Tongue (tissue), 2 donors: ENCODE data around the gene TOPORS. TPM values are rescaled to one million over a fixed set of nuclear protein-coding genes. Genes with fewer than 3 reads are reported as not detected.
"Not testable (repeated sequence)": the region's sequence is repeated elsewhere in the genome, so short reads cannot be mapped to it uniquely, and the experiment has no call there.

Experiments
- DNase-seq: peaks from one replicate; pipeline ENCODE4 v3.0.0-alpha.2; 2015
- total RNA-seq: library from RNA; depleted of rRNA; stranded (reverse); fragments of >200 nt; gene quantifications from one replicate; pipeline ENCODE4 v1.2.3, GENCODE V29; 2014

Gene TOPORS
- 29.2 TPM for total RNA-seq

- DNase-seq, result peak; percentile 97
Observed at GRCh38 chr9:32552172-32552872, at the start of gene TOPORS, which contains the start of gene SMIM27. TSS of gene TOPORS (minus strand) at chr9:32552586. CDS start at chr9:32552436, 150 bp downstream. TSS of gene SMIM27 (plus strand) at chr9:32552327. CDS start at chr9:32552435, 108 bp downstream.

- not testable (repeated sequence) for DNase-seq
Observed at GRCh38 chr9:32599021-32599420, 46.6 kb upstream of the TOPORS start.

- DNase-seq, result no peak
Observed at GRCh38 chr9:32596936-32597335, 44.5 kb upstream of the TOPORS start.

GRCh38 chr9:32596096-32596865 is 43.9 kb upstream of the TOPORS start:
- no peak for DNase-seq

GRCh38 chr9:32590898-32591297 is 38.5 kb upstream of the TOPORS start:
- DNase-seq, result no peak

- no peak for DNase-seq
Observed at GRCh38 chr9:32590476-32590875, 38.1 kb upstream of the TOPORS start.

GRCh38 chr9:32589083-32589723 is 36.8 kb upstream of the TOPORS start:
- DNase-seq, result peak; percentile 69

- peak; percentile 3 for DNase-seq
Observed at GRCh38 chr9:32587901-32588300, 35.5 kb upstream of the TOPORS start.

- no peak for DNase-seq
Observed at GRCh38 chr9:32584784-32585183, 32.4 kb upstream of the TOPORS start.

- peak; percentile 78 for DNase-seq
Observed at GRCh38 chr9:32581512-32582143, 29.2 kb upstream of the TOPORS start.

GRCh38 chr9:32580631-32581300 is 28.4 kb upstream of the TOPORS start:
- DNase-seq, result no peak

GRCh38 chr9:32579706-32580331 is 27.4 kb upstream of the TOPORS start:
- DNase-seq, result peak; percentile 77

GRCh38 chr9:32578976-32579375 is 26.6 kb upstream of the TOPORS start:
- DNase-seq, result no peak

GRCh38 chr9:32577316-32577715 is 24.9 kb upstream of the TOPORS start:
- no peak for DNase-seq

GRCh38 chr9:32574858-32575257 is 22.5 kb upstream of the TOPORS start:
- no peak for DNase-seq

- no peak for DNase-seq
Observed at GRCh38 chr9:32573821-32574220, 21.4 kb upstream of the TOPORS start.

GRCh38 chr9:32572900-32573523 is 20.6 kb upstream of the TOPORS start, which contains the start of gene NDUFB6:
TSS of gene NDUFB6 (minus strand) at chr9:32573159. CDS start at chr9:32573060, 99 bp downstream.
- DNase-seq, result peak; percentile 97

GRCh38 chr9:32571969-32572899 is 19.8 kb upstream of the TOPORS start:
- peak; percentile 73 for DNase-seq

GRCh38 chr9:32570262-32570661 is 17.9 kb upstream of the TOPORS start:
- DNase-seq, result no peak

- DNase-seq, result no peak
Observed at GRCh38 chr9:32566770-32567169, 14.4 kb upstream of the TOPORS start.
